GM21423 (cell line): ENCODE data around the gene MDK.

ENCODE experiments used
- ATAC-seq: cut with Tn5 transposase; IDR thresholded peaks from one replicate; pipeline ENCODE4 v1.9.1; 2021; ENCODE audit warnings: mild to moderate bottlenecking, moderate library complexity; ENCODE audit not compliant: unreplicated experiment

MDK gene

DNA sequence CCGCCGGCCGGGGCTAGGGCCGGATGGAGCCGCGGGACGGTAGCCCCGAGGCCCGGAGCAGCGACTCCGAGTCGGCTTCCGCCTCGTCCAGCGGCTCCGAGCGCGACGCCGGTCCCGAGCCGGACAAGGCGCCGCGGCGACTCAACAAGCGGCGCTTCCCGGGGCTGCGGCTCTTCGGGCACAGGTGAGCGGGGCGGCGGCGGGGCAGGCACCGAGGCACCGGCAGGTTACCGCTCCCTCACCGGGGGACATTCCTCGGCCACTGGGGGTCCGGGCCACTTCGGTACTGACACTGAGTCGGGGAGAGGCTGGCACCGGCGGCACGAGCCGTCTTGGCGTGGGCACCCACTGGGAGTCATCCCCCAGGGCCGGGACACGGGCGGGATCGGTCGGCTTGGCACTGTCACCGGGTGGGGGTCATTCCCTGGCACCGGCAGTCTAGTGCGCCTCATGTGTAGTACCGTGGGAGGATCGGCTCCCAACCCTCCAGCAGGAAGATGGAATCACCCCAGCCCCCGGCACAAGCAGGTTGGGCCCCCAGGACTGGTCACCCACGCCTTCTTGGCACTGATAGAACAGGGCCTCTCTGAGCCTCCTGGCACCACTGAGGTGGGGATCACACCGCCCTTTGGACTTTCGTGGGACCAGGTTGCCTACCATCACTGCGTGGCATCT lies 33.7 kb upstream of the MDK start:
- peak; percentile 0 for ATAC-seq

GRCh38 chr11:46348566-46349401 lies 32.7 kb upstream of the MDK start:
- no peak for ATAC-seq

DNA sequence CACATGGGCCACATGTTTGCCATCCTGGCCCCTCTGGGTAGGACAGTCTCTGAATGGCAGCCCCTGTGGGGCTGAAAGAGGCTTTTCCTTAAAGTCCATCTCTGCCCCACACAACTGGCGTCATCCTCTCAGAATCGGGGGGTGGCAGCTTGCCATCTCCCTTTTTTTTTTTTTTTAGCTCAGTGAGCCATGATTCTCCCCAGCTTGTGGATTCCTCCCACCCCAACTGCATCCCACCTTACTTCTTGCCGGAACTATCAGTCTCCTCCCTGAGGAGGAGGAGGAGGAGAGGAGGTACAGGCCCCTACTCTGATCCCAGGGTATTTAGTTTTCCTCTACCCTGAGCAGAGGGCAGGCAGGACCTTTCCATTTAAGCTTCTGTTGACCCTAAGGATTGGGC lies 30.8 kb upstream of the MDK start:
- ATAC-seq, result no peak

GRCh38 chr11:46351148-46351547 lies 30.3 kb upstream of the MDK start:
- ATAC-seq, result no peak

DNA sequence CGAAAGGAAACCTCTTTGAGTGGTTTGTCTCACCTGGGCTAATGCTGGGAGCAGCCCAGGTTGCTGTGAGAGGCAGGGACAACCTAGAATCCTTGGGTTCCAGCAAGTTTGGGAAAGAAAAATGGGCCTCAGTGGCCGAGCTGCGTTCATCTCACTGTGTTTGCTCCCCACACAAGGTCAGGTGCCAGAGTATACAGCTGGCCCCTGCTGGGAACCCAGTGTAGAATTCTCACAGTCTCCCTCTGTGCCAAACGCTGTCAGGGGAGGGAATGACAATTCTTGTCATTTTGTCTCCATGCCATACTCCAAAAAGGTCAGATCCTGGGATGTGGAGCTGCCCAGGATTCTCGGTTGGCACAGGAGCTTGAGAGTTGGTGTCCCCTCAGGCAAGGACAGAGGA lies 29.9 kb upstream of the MDK start:
- ATAC-seq, result no peak

- no peak for ATAC-seq
Measured at GRCh38 chr11:46352063-46352841, 29.2 kb upstream of the MDK start.

- no peak for ATAC-seq
Measured at GRCh38 chr11:46353698-46354097, 27.8 kb upstream of the MDK start.

DNA sequence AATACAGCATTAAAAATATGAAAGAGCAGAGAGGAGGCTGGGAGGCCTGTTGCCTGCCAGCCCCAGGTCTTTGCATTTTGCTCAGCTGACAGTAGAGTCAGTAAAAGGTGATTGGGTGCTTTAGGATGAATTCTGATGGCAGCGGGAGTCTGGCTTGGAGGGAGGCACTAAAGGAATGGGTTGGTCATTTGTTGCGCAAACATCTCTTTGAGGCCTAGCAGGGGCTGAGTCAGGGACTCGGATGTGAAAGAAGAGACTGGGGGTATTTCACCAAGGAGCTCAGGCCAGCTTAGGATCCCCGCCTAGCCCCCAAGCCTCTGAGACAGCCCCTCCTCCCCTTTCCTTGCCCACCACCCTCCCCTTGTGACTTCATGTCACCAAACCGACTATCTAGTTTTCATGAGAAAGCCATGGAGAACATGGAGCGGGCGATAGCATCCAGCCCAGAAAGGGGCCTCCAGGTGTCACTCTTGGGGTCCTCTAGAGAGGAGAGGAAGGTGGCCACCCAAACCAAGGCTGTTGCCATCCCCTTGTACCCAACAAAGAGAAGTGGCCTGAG lies 24.5 kb upstream of the MDK start:
- ATAC-seq, result no peak

GRCh38 chr11:46357483-46357936 lies 24.0 kb upstream of the MDK start:
- ATAC-seq, result no peak

- ATAC-seq, result no peak
Measured at GRCh38 chr11:46359953-46360352, 21.5 kb upstream of the MDK start.

DNA sequence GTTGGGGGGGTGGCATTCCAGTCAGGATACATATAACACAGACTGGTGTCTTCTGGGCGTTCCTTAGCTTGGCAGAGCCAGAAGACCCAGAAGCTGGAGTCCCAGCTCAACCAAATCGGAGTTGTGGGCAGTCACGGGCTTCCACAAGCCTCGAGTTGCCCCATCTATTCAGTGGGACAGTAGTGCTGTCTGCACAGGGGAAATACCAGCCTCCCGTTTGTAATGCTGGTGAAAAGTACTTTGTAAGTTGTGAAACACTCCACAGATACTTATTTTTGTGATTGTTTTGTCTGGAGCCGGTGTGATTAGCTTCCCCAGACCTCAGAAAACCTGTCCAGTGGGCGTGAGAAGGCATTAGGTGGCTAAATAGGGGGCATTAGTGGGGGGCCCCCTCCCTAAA lies 20.6 kb upstream of the MDK start:
- peak; percentile 6 for ATAC-seq

- peak; percentile 85 for ATAC-seq
Measured at GRCh38 chr11:46361283-46362155, 19.9 kb upstream of the MDK start.

GRCh38 chr11:46362156-46363030 lies 19.1 kb upstream of the MDK start:
- ATAC-seq, result no peak

DNA sequence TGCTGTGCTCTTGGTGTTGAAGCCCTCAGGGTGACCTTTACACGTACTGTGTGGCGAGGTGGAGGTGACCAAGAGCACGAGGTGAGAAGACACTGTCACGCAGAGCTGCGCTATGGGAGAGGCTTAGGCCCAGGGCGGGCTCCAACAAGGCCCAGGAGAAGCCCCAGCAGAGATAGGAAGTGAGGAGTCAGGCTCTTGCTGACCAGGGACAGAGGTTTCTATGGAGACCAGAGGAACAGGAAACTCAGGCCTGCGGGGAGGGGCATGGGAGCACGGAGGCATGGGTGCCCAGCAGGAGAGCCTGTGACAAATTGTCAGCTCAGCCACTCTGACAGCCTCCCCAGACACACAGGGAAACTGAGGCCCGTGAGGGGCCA lies 18.4 kb upstream of the MDK start:
- ATAC-seq, result no peak

DNA sequence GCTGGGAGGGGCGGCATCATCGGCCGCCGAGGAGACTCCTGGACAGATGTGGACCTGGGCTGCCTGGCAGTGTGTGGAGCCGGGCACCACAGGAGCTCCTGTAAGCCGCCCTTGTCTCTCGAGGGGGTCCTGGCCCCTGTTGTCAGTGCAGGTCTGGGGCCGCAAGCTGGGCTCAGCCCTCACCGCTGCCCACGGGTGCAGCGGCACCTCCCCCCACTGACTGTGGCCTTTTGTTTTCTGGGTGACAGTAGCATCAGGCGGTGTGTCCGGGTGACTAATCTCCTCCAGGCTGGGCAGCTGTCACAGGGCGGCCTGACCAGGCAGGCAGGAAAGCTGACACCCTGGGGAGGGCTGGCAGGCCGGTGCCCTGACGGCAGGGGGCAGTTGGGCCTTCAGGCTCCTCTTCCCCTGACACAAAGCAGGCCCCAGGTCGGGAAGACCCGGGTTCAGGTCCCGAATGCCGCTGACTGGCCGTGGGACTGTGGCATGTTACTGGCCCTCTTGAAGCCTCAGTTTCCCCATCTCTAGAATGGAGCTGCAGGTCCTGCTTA lies 17.9 kb upstream of the MDK start:
- no peak for ATAC-seq

DNA sequence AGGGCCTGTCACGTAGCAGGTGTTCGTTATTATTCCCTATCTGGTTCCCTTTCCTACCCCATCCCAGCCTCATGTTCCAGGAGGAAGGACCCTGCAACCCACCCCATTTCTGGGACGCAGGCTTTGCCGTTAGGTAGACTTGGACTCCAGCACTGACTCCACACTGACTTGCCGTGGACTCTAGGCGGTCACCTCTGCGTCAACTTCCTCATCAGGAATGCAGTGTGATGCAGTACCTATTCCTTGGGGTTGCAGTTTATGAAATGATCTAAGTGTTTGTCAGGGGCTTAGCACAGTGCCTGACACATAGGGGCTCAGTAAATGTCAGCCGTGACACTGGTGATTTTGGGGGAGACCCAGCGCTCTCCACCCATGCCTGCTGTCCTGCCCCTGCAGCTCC lies 17.4 kb upstream of the MDK start:
- no peak for ATAC-seq

GRCh38 chr11:46364791-46365190 lies 16.7 kb upstream of the MDK start:
- ATAC-seq, result no peak

DNA sequence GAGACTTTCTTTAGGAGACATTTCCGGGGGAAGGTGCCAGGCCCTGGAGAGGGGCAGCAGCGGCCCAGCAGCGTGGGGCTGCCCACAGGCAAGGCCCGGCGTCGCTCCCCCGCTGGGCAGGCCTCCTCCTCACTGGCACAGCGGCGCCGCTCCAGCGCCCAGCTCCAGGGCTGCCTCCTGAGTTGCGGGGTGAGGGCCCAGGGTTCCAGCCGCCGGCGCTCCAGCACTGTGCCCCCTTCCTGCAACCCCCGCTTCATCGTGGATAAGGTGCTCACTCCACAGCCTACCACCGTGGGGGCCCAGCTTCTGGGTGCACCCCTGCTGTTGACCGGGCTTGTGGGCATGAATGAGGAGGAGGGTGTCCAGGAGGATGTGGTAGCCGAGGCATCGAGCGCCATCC lies 15.2 kb upstream of the MDK start:
- no peak for ATAC-seq

DNA sequence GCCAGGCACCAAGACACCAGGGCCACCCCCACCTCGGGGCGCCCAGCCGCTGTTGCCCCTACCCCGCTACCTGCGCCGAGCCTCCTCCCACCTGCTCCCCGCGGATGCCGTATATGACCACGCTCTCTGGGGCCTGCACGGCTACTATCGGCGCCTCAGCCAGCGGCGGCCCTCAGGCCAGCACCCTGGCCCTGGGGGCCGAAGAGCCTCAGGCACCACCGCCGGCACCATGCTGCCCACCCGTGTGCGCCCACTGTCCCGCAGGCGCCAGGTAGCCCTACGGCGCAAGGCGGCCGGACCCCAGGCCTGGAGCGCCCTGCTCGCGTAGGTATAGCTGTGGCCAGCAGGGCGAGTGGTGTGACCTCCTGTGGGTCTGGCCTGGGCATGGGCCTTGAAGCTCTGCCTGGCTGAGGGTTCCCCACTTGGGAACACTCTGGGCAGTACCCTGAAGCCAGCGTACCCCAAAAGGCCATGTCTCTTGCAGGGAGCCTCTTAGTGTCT lies 14.8 kb upstream of the MDK start:
- no peak for ATAC-seq
